Adrenal gland (tissue), 12 donors: ENCODE data around the gene RCOR3. TPM values are rescaled to one million over a fixed set of nuclear protein-coding genes. Genes with fewer than 3 reads are reported as not detected.

Source experiments
- DNase-seq, 7 donors: peaks; one replicate each; pipeline ENCODE4 v3.0.0-alpha.2; 2019 to 2020
- H3K27ac ChIP-seq, 5 donors: fragments of 200-600 bp; sonication (generic) in 4 of 5; 1 replicate in 3 of 5; 2 replicates in 2 of 5; pipeline versions ENCODE4 v1.5.1 to v1.8.0; 2016 to 2020; ENCODE audit warnings: mild to moderate bottlenecking in 1 of 5
- H3K27me3 ChIP-seq: fragments of 200-600 bp; 2 replicates; pipeline ENCODE4 v1.8.0; 2021
- H3K36me3 ChIP-seq, 2 donors: fragments of 200-600 bp; replicated peaks in 1 of 2; 1 replicate in 1 of 2; 2 replicates in 1 of 2; pipeline versions ENCODE4 v1.5.1 to v1.8.0; 2018 to 2022
- H3K4me1 ChIP-seq, 2 donors: fragments of 200-600 bp; replicated peaks in 1 of 2; 1 replicate in 1 of 2; 2 replicates in 1 of 2; pipeline versions ENCODE4 v1.5.1 to v1.8.0; 2018 to 2021
- H3K4me3 ChIP-seq, 4 donors: fragments of 200-600 bp; sonication (generic) in 3 of 4; one replicate each; pipeline ENCODE4 v1.5.1; 2016 to 2018
- H3K9me3 ChIP-seq, 3 donors: fragments of 200-600 bp; sonication (generic) in 1 of 3; replicated peaks in 1 of 3; 1 replicate in 2 of 3; 2 replicates in 1 of 3; pipeline versions ENCODE4 v1.5.1 to v1.8.0; 2016 to 2021
- POLR2A ChIP-seq, 2 donors: fragments of 450-650 bp; IDR thresholded peaks; one replicate each; pipeline ENCODE4 v1.6.1; 2017; ENCODE audit warnings: antibody characterized with exemption in 2 of 2, mild to moderate bottlenecking in 2 of 2, moderate library complexity in 1 of 2
- WGBS, 4 donors: extraction: QIAGEN DNeasy Blood & Tissue Kit in 2 of 4; methylation state at CpG; one replicate each; pipeline versions ENCODE4 v1.1.5 to v1.1.7; 2013 to 2017; 5-methylcytosine and 5-hydroxymethylcytosine counted together
- intact Hi-C, 2 donors: fragments of 100-400 bp; cut with DNase I; formaldehyde crosslinking; loops; one replicate each; pipeline versions ENCODE4 v1.14.1 to v1.15.0; 2022 to 2023
- polyA plus RNA-seq, 3 donors: library from polyadenylated mRNA; stranded (reverse); fragments of 200-250 nt in 2 of 3; fragments of 350-450 nt in 1 of 3; fragmentation: Illumina TruSeq in 1 of 3; extraction: RNeasy Lipid Tissue Mini Kit (QIAGEN cat#74804) in 1 of 3; gene quantifications; one replicate each; pipeline ENCODE4 v1.2.3, GENCODE V29; 2013 to 2014
- total RNA-seq, 9 donors: library from RNA; depleted of rRNA in 4 of 9; stranded (reverse); fragments of >200 nt in 4 of 9; fragments of 120-200 nt in 1 of 9; fragmentation: NEBNext Ultra II Directional in 1 of 9; extraction: Animal tissue kit (Norgen Biotek cat#: 25700) in 1 of 9; gene quantifications; one replicate each; pipeline versions ENCODE4 v1.1.0 to v1.2.4, GENCODE V29; 2013 to 2023
- TF ChIP-seq, protein P1 (sequence below), 6 experiments: fragments of 450-650 bp in 4 of 6; fragments of 200-600 bp in 2 of 6; sonication (generic) in 1 of 6; IDR thresholded peaks; 1 replicate in 5 of 6; 2 replicates in 1 of 6; pipeline versions ENCODE4 v1.5.1 to v1.8.0; 2016 to 2021; ENCODE audit warnings: antibody characterized with exemption in 6 of 6, mild to moderate bottlenecking in 2 of 6, moderate library complexity in 1 of 6
- donor health status: healthy with polysubstance abuse.
- donor health status: Bipolar disorder and iron deficiency.
- donor health status: DM: yes; HTN: yes; CAD: no.
- donor health status: DM: no; HTN: no; CAD: no.
- donor health status: DM: no; HTN: no; CAD: no.
- donor health status: DM: yes; HTN: yes; CAD: no.

The RCOR3 gene
- total and polyA plus RNA-seq, 12 donors, result 19.4 to 57.2 (median 34.5) TPM

- Histone ChIP-seq H3K9me3 (no peaks in the 10 kb centered on the region), H3K4me1 (no peaks in the 10 kb centered on the region), H3K4me3 (no peak overlapping the region), H3K27ac (no peak overlapping the region), H3K36me3 (no peaks in the 10 kb centered on the region), H3K27me3 (no peaks in the 10 kb centered on the region)
- WGBS, 4 donors, result 93 to 99% (median 96%) methylated on average over 4 of the region's 4 CpGs
- intact Hi-C loops, result no loop called here
- DNase-seq, result no peak
- TF ChIP-seq POLR2A (IDR thresholded peaks at IDR 0.05), result no peak
These were observed 79.1 kb downstream of the RCOR3 start for GRCh38 chr1:211338224-211338620.

- Histone ChIP-seq H3K27ac (no peak overlapping the region), H3K9me3 (no peaks in the 10 kb centered on the region), H3K4me3 (no peak overlapping the region), H3K4me1 (no peaks in the 10 kb centered on the region), H3K36me3 (no peaks in the 10 kb centered on the region), H3K27me3 (no peaks in the 10 kb centered on the region)
- WGBS, 4 donors, result 80 to 95% (median 84%) methylated on average over 3 to 6 of the region's 6 CpGs
- DNase-seq, result no peak
- intact Hi-C loops, result no loop called here
- no peak for TF ChIP-seq POLR2A (IDR thresholded peaks at IDR 0.05)
- TF ChIP-seq, protein P1, sequence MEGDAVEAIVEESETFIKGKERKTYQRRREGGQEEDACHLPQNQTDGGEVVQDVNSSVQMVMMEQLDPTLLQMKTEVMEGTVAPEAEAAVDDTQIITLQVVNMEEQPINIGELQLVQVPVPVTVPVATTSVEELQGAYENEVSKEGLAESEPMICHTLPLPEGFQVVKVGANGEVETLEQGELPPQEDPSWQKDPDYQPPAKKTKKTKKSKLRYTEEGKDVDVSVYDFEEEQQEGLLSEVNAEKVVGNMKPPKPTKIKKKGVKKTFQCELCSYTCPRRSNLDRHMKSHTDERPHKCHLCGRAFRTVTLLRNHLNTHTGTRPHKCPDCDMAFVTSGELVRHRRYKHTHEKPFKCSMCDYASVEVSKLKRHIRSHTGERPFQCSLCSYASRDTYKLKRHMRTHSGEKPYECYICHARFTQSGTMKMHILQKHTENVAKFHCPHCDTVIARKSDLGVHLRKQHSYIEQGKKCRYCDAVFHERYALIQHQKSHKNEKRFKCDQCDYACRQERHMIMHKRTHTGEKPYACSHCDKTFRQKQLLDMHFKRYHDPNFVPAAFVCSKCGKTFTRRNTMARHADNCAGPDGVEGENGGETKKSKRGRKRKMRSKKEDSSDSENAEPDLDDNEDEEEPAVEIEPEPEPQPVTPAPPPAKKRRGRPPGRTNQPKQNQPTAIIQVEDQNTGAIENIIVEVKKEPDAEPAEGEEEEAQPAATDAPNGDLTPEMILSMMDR (IDR thresholded peaks at IDR 0.05), result no peak
These were observed 80.5 kb downstream of the RCOR3 start for GRCh38 chr1:211339631-211340041.

- TF ChIP-seq, protein P1 (IDR thresholded peaks at IDR 0.05), result no peak
- 96 to 98% (median 97%) methylated on average over 10 of the region's 10 CpGs for WGBS, 4 donors
- intact Hi-C loops, result no loop called here
These were observed 81.7 kb downstream of the RCOR3 start for GRCh38 chr1:211340622-211341507.

GRCh38 chr1:211341999-211342398 lies 82.8 kb downstream of the RCOR3 start:
- intact Hi-C loops, result no loop called here
- Histone ChIP-seq H3K27me3 (no peaks in the 10 kb centered on the region), H3K9me3 (no peaks in the 10 kb centered on the region), H3K4me1 (no peaks in the 10 kb centered on the region), H3K36me3 (no peaks in the 10 kb centered on the region), H3K4me3 (no peak overlapping the region), H3K27ac (no peak overlapping the region)
- TF ChIP-seq, protein P1 (IDR thresholded peaks at IDR 0.05), result no peak
- no peak for TF ChIP-seq POLR2A (IDR thresholded peaks at IDR 0.05)
- no peak for DNase-seq
- 94 to 100% (median 96%) methylated on average over 1 of the region's 1 CpG for WGBS, 4 donors

More at GRCh38 chr1:211340622-211341507, 81.7 kb downstream of the RCOR3 start:
- Histone ChIP-seq H3K27me3 (no peaks in the 10 kb centered on the region), H3K36me3 (no peaks in the 10 kb centered on the region), H3K27ac (no peak overlapping the region), H3K9me3 (no peaks in the 10 kb centered on the region), H3K4me3 (no peak overlapping the region), H3K4me1 (no peaks in the 10 kb centered on the region)
- no peak for DNase-seq

DNA sequence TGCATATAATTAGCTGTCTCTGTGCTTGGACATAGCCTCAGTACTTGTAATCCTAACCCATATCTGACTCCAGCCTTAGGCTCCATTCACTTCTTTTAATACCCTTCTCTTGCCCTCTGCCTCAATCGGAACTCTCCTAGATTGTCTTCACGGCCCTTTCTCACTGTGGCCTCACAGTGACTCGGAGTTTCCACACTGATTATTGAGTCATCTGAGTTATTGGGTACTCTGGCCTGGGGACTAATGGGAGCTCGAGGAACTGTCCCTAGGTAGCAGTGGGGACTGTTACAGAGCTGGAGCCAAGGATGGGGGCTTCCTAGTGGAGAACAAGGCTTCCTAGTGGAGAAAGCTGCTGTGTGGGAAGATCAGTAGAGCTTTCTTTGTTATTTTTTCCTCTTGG lies 84.4 kb downstream of the RCOR3 start:
- Histone ChIP-seq H3K9me3 (no peaks in the 10 kb centered on the region), H3K27ac (no peak overlapping the region), H3K4me1 (no peaks in the 10 kb centered on the region), H3K36me3 (no peaks in the 10 kb centered on the region), H3K27me3 (no peaks in the 10 kb centered on the region), H3K4me3 (no peak overlapping the region)
- DNase-seq, result peak in 1 of 7 donors; percentile 31
- WGBS, 4 donors, result 76 to 87% (median 81%) methylated on average over 4 of the region's 4 CpGs
- intact Hi-C loops, result no loop called here
- TF ChIP-seq, protein P1 (IDR thresholded peaks at IDR 0.05), result no peak
- no peak for TF ChIP-seq POLR2A (IDR thresholded peaks at IDR 0.05)
